ENCODE measurements around the gene TELO2. TPM values are rescaled to one million over a fixed set of nuclear protein-coding genes. Genes with fewer than 3 reads are reported as not detected.
"Not testable (repeated sequence)": the region's sequence is repeated elsewhere in the genome, so short reads cannot be mapped to it uniquely, and the experiment has no call there.

Gene TELO2
- total RNA-seq, 4 donors from 2014 or later: 12.7 to 38.5 (median 22.2) TPM

DNA sequence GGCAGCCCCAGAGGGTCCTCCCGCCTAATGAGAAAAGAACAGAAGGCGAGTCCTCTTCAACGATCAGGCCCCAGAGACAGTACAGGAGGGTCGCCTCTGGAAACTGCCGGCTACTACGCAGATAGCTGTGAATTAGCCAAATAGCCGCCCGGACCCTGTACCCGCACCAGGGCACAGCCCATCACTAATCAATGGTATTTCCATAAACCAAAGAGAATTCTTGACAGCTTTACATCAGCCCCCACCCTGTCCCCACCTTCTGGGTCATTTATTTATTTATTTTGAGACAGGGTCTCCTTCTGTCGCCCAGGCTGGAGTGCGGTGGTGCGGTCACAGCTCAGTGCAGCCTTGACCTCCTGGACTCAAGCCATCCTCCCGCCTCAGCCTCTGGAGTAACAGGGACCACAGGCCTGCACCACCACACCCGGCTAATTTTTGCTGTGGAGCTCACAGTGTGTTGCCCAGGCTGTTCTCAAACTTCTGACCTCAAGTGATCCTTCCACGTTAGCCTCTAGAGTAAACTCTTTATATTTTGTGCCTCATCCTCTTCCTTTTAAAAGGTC, 17.5 kb upstream of the TELO2 start:
- ATAC-seq (ENCODE audit: low FRiP score) (peak; percentile 11), DNase-seq (ENCODE audit: low spot score) (no peak)
- no peak for TF ChIP-seq CTCF (IDR thresholded peaks at IDR 0.05)

DNA sequence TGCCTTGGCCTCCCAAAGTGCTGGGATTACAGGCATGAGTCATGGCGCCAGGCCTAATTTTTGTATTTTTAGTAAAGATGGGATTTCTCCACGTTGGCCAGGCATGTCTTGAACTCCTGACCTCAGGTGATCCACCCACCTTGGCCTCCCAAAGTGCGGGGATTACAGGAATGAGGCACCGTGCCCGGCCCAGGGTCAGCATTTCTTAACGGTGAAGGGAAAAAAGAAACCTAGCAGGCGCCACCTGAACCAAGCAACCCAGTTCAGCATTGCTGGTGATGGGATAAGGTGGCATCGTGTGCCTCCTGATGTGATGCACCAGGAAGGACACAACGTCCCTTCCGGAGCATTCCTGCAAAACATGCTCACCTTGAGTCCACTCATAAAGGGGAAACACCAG, 16.1 kb upstream of the TELO2 start:
- TF ChIP-seq CTCF (IDR thresholded peaks at IDR 0.05): no peak

DNA sequence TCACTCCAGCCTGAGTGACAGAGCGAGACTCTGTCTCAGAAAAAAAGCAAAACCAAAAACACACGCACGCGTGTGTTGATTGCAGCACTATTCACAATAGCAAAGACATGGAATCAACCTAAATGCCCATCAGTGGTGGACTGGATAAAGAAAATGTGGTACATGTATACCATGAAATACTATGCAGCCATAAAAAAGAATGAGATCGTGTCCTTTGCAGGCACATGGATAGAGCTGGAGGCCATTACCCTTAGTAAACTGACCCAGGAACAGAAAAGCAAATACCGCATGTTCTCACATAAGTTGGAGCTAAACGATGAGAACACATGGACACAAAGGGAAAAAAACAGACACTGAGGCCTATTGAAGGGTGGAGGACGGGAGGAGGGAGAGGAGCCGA, 14.2 kb upstream of the TELO2 start:
- ATAC-seq (ENCODE audit: low FRiP score); DNase-seq (ENCODE audit: low spot score): not testable (repeated sequence)

More for the DNA sequence above, 16.1 kb upstream of the TELO2 start:
- no peak for DNase-seq (ENCODE audit: low spot score)
- ATAC-seq (ENCODE audit: low FRiP score): no peak

GRCh38 chr16:1481906-1482835, 11.0 kb upstream of the TELO2 start:
- TF ChIP-seq CTCF (IDR thresholded peaks at IDR 0.05): no peak
- DNase-seq (ENCODE audit: low spot score) (no peak), ATAC-seq (ENCODE audit: low FRiP score) (no peak)

GRCh38 chr16:1485847-1486496, 7.2 kb upstream of the TELO2 start:
- ATAC-seq (ENCODE audit: low FRiP score): no peak
- DNase-seq (ENCODE audit: low spot score): no peak
- TF ChIP-seq CTCF (IDR thresholded peaks at IDR 0.05): no peak

- no peak for ATAC-seq (ENCODE audit: low FRiP score)
- no peak for DNase-seq (ENCODE audit: low spot score)
- no peak for TF ChIP-seq CTCF (IDR thresholded peaks at IDR 0.05)
Observed at GRCh38 chr16:1486551-1487390, 6.4 kb upstream of the TELO2 start.

Data from omental fat pad (tissue), 4 donors.